Measurements from ENCODE around the gene GLIPR1L2. TPM values are rescaled to one million over a fixed set of nuclear protein-coding genes. Genes with fewer than 3 reads are reported as not detected.

The GLIPR1L2 gene
- total RNA-seq, 1 experiment from 2014 or later: 0.44 TPM

DNA sequence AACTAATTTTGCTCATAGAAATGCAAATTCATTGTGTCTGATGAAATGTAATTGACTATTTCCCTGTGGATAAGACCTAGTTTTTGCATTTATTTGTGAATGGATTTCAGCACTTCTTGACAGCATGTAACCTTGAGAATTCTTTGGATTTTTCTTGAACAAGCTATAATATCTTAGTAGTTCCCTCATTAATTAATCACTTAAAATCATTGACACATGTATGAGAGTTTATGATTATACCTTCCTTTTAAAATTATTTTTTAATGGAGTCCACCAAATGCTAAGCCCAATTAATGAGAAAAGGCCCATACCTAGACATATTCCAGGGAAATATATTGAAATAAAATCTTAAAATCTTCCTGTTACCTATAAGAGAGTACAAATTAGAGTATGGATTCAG is 16.8 kb downstream of the GLIPR1L2 start:
- CTCF ChIA-PET: interaction anchor here (1.1 kb wide), 1 partner anchor 75 kb away, joined by 3 read pairs; no protein-coding TSS in a partner anchor
- Histone ChIP-seq H3K9me3 (ENCODE audit: control insufficient read depth in 1 of 2, insufficient read depth in 1 of 2, low read depth in 1 of 2, low read length in 2 of 2) (no peaks in the 10 kb centered on the region), H4K20me1 (ENCODE audit: insufficient read depth) (no peaks in the 10 kb centered on the region), H3K4me3 (replicated peaks in 1 of 2; ENCODE audit: low read depth in 1 of 2, low read length in 2 of 2) (no peak overlapping the region), H2AFZ (ENCODE audit: low read depth, low read length, poor library complexity, severe bottlenecking) (no peak overlapping the region), H3K9ac (ENCODE audit: low read length) (no peak overlapping the region), H3K27me3 (ENCODE audit: insufficient read depth, low read length) (no peaks in the 10 kb centered on the region), H3K27ac (ENCODE audit: low read depth, low read length) (no peak overlapping the region), H3K9me2 (ENCODE audit: insufficient read depth) (no peaks in the 10 kb centered on the region; the same call in 1 of the 2 replicates), H3K4me1 (ENCODE audit: control insufficient read depth in 1 of 2, insufficient read depth in 2 of 2, low read length in 2 of 2) (no peaks in the 10 kb centered on the region), H3K36me3 (ENCODE audit: control insufficient read depth in 1 of 2, insufficient read depth in 2 of 2, low read length in 2 of 2) (no peaks in the 10 kb centered on the region), H3K4me2 (ENCODE audit: low read length) (no peak overlapping the region), H3K79me2 (ENCODE audit: insufficient read depth, low read length) (no peaks in the 10 kb centered on the region)
- BruUV-seq (replicated peaks): no TSS peak
- RAD21 ChIA-PET (ENCODE audit: low non-redundant PET in 1 of 2, low total read pairs in 2 of 2, uncharacterized antibody in 2 of 2, unreplicated experiment in 2 of 2): no interaction called here
- ATAC-seq (no peak), DNase-seq (ENCODE audit: low read depth, low spot score) (no peak)
- TF ChIP-seq SP1 (IDR thresholded peaks at IDR 0.05; ENCODE audit: low read depth) (no peak), CEBPB (IDR thresholded peaks at IDR 0.05; ENCODE audit: low read depth) (no peak), TCF7L2 (IDR thresholded peaks at IDR 0.05; ENCODE audit: borderline replicate concordance, extremely low read depth, insufficient read depth, insufficient read length) (no peak), JUND (IDR thresholded peaks at IDR 0.05) (no peak), EZH2 (IDR thresholded peaks at IDR 0.05) (no peak), SIN3A (IDR thresholded peaks at IDR 0.05; ENCODE audit: low read depth) (no peak), FOSL1 (IDR thresholded peaks at IDR 0.05; ENCODE audit: low read depth) (no peak), EZH2phosphoT487 (IDR thresholded peaks at IDR 0.05; ENCODE audit: borderline replicate concordance) (no peak), ZFX (IDR thresholded peaks at IDR 0.05) (no peak), ZNF274 (IDR thresholded peaks at IDR 0.05; ENCODE audit: low read depth, low read length) (no peak), POLR2A (IDR thresholded peaks at IDR 0.05; ENCODE audit: borderline replicate concordance, extremely low read depth, insufficient read depth, insufficient read length) (no peak), ZBTB33 (IDR thresholded peaks at IDR 0.05; ENCODE audit: extremely low read depth, insufficient replicate concordance, low read length) (no peak), ELF1 (IDR thresholded peaks at IDR 0.05; ENCODE audit: borderline replicate concordance, low read depth) (no peak), YY1 (IDR thresholded peaks at IDR 0.05; ENCODE audit: extremely low read depth, insufficient replicate concordance, low read depth, low read length) (no peak), CBX3 (IDR thresholded peaks at IDR 0.05; ENCODE audit: low read depth) (no peak), EGR1 (IDR thresholded peaks at IDR 0.05; ENCODE audit: low read depth) (no peak)
- TF ChIP-seq, protein P1, sequence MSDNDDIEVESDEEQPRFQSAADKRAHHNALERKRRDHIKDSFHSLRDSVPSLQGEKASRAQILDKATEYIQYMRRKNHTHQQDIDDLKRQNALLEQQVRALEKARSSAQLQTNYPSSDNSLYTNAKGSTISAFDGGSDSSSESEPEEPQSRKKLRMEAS (IDR thresholded peaks at IDR 0.05): no peak
- TF ChIP-seq, protein P2, sequence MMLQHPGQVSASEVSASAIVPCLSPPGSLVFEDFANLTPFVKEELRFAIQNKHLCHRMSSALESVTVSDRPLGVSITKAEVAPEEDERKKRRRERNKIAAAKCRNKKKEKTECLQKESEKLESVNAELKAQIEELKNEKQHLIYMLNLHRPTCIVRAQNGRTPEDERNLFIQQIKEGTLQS (IDR thresholded peaks at IDR 0.05): no peak
- intact Hi-C loops (cut with micrococcal nuclease): no loop called here
- POLR2A ChIA-PET: no interaction called here
